HT-29 (cell line): ENCODE measurements around the gene CLMN. TPM values are rescaled to one million over a fixed set of nuclear protein-coding genes. Genes with fewer than 3 reads are reported as not detected.
A peak's percentile ranks its signal among the peaks of the same experiment; 100 is the strongest.

ENCODE experiments used
- DNase-seq: peaks from one replicate; pipeline ENCODE4 v3.0.0-alpha.2; 2015; ENCODE audit warnings: low spot score
- total RNA-seq: library from RNA; depleted of rRNA; stranded (reverse); fragments of >200 nt; shearing (Covaris generic); gene quantifications from 2 replicates; pipeline ENCODE4 v1.2.3, GENCODE V29; 2014

CLMN gene
- total RNA-seq, 1 experiment from 2014 or later, result 4.4 TPM

DNA sequence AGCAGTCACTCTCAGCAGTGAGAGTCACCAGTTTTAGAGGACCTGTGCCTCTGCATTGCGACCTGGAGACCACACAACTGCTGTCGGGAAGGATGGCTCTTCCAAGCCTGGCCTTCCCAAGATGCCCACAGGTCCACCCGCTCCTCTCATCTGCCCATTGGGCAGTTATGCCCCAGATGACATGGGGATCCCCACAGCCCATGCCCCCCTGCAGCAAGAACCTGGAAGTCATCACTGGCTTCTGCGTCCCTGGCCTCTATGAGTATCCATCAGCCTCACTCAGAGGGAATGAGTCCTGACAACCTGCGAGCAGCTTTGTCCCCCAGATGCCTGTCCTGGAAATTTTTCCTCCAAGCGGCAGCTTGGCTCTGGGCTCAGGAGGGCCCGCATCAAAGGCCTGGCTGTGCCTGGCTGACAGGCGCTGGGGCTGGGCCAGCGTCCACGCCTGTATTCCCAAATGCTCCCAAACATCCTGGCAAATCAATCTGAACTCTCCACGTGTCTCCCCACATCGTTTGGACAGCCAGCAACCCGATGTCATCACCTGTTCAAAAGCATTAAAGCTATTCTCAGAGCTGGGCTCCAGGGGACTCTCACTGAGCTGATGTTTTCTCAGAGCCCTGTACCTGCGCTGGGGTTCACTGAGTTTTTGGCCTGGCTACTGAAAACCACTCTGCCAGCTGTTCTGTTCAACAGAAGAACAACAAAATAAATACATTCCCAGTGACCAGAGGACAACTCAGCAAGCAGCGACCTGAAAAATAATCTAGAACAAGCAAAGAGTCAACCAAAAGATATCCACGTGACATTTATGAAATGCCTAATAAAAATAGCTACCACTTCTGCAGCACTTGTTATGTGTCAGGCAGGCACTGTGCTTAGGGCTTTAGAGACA lies 57.8 kb downstream of the CLMN start:
- no peak for DNase-seq

DNA sequence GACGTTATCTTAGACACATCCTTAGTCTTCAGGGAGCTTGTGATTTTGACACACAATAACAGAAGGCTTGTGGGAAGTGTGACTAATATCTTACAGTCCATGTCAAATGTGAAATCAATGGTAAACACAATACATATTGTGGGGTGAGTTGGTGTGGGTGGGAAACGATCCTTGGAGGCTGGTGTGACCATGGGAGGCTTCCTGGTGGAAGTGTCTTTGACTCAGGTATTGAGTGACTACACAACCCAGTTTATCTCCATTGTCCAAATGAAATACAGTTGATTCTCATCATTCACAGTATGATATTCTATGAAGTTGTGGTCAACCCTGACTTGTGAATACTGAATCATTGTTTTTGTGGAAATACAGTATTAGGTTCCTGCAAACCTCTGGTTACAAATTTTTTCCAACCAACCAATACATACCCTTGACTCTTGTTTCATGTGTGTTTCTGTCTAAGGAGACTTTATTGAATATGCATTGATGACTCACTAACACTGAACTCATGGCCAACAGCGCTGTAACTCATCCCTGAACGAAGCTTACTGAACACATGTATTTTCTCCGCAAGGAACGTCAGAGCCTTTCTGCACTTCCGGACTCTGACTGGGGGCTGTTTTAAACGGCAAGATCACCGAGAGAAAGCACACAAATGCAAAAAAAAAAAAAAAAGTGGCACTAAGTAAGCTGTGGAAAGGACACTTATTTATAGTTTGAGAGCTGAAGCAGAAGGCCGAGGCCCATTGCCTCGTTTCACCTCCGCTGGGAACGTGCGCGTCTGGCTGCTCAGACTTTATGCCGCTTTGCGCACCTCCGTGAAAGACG lies 59.0 kb downstream of the CLMN start:
- DNase-seq, result no peak

DNA sequence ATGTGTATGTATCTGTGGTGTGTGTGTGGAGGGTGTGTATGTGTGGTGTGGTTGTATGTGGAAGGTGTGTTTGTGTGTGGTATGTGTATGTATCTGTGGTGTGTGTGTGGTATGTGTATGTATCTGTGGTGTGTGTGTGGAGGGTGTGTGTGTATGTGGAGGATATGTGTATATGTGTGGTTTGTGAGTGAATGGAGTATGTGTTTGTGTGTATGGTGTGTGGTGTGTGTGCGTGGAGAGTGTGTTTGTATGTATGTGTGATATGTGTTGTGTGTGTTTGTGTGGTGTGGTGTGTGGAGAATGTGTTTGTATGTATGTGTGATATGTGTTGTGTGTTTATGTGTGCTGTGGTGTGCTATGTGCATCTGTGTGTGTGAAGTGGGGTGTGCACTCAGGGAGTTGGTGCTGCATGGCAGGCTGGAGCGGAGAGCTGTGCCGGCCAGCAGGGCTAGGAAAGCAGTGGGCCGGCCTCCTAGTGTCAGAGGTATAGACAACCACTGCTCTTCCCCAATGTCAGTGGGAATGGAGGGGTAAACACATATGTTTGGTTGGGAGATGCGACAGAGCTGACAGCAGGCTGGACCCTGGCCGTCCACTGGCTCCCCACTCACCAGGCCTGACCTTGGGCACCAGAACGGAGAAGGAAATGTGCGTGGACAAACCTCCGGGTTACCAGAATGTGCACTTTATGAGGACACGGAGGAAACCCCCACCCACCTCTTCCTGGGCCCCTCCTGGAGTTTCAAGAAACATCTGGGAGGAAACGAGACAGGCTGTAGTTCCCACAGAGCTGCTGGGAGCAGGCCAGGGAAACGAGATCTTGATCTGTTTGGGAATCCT lies 60.7 kb downstream of the CLMN start:
- DNase-seq, result no peak

DNA sequence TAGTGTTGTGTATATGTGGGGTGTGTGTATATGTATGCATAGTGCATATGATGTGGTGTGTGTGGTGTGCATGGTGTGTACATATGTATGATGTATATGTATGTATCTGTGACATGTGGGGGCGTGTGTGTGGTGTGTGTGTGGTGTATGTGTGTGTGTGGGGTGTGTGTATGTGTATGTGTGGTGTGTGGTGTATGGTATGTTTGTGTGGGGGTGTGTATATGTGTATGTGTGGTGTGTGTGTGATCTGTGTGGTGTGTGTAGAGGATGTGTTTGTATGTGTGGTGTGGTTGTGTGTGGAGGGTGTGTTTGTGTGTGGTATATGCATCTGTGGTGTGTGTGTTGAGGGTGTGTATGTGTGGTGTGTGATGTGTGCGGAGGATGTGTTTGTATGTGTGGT lies 61.6 kb downstream of the CLMN start:
- DNase-seq, result no peak

DNA sequence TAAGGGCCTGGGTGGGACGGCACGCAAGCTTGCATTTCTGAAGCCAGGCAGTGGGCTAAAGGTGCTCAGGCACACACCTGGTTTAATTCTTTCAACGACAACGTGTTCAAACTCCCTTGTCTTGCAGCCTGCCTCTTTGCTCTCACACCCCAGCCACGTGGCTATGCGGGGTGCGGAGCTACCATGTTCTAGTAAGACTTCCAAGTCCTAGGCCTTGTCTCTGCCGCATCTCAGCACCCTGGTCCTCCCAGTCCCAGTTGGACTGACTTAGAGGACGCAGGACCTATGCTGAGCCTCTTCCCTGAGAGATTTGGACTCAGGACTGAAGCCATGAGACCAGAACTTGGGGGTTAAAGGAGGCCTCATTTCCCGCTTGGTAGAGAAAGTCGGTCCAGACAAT lies 62.2 kb downstream of the CLMN start:
- DNase-seq, result no peak

DNA sequence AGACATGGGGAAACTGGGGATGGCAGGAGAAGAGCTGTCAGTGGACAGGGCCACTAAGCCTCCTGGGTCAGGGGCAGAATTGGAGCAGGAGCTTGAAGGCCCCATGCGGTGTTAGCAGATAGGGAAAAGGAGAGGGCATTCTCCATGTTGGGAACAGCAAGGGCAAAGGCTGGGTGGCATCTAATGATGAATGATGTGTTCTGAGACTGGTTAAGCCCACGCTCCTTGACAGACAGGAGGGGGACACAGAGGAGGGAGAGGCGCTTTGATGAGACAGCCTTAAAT lies 63.0 kb downstream of the CLMN start:
- no peak for DNase-seq

DNA sequence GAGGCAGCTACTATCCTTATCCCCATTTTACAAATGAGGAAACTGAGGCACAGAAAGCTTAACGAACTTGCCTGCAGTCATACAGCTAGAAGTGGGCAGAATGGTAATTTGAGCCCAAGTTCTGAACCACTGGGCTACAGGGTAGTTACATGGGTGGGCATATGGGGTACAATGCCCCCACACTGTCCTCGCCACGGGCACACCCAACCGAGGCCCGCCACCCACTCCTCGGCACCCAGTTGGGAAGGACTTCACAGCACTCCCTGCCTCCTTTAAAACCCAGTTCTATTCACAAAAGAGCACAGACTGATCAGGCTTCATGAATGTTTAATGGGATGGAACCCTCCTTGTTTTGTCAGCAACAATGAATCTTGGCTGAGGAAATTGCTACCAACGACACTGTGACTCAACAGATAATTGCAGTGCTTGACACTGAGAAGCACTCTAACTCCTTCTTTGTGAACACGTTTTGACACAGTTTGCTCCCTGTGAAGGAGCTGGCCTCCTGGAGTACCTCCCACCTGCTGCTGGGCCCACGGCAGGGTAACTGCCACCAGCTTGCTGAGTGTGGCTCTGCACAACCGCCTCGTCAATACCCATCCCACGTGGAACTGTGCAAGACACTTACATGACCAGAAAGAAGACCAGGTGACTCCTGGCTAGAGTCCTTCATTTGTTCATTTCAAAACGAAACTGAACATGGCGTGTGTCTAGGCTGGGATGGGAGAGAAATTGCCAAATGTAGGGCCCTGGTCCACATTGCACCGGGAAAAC lies 63.5 kb downstream of the CLMN start:
- no peak for DNase-seq

DNA sequence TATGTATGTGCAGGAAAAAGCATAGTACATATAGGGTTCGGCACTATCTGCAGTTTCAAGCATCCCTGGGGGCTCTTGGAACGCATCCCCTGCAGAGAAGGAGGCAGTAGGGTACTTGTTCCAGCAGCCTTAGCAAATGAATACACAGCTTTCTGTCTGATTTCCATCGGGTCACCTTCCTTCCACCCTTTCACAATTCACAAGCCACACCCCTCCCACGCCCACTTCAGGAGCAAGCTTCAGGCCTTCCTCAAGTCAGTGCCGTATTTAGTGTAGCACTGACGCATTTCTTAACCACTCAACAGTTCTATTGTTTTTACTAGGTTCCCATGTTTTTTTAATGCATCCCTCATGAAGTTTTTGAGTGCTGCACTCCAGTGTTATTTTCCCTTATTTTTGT lies 64.2 kb downstream of the CLMN start:
- DNase-seq, result peak; percentile 59

DNA sequence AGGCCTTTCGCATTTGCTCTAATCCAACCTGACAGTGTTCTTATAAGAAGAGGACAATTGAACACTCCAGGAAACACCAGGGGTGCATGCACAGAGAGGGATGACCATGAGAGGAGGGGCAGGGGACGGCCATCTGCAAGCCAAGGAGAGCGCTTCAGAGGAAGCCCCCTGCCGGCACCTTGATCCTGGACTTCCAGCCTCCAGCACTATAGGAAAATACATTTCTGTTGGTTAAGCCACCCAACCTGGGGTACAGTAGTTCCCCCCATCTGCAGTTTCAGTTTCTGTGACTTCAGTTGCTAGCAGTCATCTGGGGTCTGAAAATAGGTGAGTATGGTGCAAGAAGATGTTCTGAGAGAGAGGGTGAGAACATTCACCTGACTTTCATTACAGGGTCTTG lies 64.7 kb downstream of the CLMN start:
- DNase-seq, result no peak

DNA sequence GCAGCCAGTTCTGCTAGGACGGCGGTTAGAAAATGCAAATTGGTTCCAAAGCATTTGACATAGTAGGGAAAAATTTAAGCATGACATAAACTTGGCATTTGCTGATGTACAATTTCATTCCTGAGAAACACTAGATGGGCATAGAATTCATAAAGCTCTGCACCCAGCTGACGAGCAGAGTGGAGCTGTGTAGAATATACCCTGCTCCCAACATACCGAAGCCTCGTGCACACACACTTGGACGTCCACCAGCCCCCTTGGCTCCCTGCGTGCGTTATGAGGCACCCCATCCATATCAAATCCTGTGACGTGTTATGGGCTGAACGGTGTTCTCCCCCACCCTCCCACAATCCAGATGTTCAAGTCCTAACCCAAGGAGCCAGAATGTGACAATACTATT lies 65.4 kb downstream of the CLMN start:
- DNase-seq, result no peak

DNA sequence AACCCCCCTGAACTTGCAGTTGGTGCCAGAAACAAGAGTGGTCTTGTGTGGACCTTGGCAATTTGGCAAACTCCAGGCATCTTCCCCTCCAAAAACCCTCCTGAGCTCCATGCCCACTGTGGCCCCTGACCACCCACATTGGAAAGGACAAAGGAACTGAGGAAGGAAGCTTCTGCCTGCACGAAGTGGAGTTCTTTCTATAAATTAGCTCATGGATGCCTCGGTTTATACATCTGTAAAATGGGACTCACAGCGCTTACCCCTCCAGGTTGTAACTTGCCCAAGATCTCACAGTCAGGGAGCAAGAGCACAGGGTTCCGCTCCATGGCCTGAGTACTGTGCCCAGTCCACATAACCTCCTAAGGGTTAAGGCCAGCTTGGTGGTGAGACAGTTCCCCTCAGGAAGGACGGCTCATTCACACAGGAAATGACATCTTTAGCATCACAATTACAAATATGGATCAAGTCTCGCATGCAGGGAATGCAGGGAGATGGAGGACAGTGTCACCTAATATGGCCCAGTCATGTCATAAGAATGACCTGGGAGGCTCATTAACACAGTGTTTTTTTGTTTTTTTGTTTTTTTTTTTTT lies 66.6 kb downstream of the CLMN start:
- no peak for DNase-seq

DNA sequence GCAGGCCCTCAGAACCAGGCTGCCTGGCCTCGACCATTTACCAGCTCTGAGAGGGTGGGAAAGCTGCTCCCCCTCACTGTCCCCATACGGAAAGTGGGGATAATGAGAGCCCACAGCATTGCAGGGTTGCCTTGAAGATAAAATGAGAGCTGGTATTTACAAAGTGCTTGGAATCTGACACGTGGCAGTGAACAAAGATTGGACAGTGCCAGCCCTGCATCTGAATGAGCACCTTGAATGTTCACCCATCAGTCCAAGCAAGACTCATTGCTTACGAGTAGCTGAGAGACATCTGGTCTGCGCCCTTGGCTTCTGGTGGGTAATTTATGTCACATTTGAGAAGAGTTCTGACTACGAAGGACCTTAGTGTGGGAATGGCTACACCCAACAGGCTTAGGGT lies 67.5 kb downstream of the CLMN start:
- DNase-seq, result peak; percentile 47

DNA sequence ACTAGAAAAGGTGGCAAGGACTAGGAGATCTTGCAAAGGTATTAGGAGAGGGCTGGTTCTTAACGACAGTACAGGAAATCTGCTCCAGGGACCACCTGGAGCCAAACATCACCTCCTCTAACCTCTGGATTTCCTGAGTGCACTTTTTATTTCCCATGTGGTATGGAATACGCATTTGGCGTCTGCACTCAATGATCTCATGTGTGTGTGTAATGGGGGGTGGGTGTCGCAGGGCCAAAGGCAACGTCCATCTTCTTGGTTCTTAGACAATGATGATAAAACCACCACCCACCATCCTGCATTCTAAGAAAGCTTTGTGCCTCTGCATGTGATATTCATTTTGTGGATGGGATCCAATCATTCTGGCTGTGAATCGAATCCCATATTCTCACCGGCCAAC lies 68.8 kb downstream of the CLMN start:
- DNase-seq, result no peak

DNA sequence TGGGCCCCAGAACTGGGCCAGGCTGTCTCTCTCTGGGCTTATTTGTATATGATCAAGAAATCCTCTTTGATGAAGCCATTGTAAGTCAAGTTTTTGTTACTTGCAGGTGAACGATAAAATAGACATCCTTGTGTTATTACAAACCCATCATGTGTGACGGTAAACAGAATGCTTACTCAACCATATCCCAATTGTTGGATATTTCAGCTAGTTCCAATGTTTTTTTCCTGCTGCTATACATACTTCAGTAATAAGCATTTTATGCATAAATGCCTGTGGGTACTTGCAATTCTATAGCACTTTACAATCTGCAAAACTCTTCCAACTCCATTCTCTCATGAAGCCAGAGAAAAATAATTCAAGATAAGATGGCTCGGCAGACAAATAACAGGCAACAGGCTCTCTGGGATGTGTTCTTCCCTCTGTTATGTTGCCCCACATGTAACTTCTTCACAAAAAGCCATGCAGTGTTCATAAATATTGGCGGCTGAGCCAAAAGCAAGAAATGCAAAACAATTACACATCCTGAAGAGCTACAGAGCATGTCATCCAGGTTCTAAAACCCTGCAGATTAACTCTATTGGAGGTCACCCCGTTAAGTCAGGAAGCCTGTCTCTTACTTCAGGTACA lies 69.5 kb downstream of the CLMN start:
- no peak for DNase-seq

DNA sequence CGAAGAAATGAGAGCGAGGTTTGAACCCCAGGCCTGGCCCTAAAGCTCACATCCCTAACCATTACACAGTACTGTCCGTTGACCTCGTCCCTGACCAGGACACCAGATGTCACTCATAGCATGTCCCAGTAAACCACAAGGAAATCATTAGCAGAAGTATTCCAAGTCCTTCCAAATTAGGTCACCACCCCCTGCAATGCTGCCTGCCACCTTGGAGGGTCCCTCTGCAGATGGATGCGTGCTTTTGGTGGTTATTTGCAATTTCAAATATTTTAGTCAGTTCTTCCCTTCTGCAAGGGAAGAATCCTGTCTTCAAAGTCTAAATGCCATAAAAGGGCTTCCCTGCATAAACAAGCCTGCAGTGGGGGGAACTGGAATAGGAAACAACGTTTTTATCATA lies 71.3 kb downstream of the CLMN start:
- DNase-seq, result no peak

DNA sequence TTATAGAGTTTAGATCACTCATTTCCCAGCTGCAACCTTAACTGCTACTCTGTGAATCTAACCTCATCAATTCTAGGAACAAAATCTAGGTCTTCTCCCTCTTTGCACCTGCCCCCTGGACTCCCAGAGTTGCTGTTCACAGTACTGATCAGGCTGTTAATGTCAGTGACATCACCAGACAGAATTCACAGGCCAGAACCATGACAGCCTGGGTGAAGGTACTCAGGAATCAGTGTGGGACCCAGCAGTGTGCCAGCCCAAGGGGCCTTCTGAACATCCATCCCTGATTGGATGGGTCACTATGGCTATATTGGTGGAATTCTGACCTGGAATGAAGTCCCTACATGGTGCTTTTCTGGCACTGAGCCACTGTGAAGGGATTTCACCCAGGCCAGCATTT lies 72.8 kb downstream of the CLMN start:
- DNase-seq, result no peak

DNA sequence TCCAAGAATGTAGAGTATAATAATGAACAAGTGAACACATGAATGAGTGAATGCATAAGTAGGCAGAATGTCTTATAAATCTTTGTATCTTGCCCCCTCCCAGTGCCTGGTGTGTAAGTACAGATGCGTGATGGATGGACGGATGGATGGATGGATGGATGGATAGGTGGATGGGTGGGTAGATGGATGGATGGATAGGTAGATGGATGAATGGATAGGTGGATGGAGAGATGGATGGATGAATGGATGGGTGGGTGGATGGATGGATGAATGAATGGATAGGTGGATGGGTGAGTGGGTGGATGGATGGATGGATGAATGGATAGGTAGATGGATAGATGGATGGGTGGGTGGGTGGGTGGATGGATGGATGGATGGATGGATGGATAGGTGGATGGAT lies 74.4 kb downstream of the CLMN start:
- no peak for DNase-seq

DNA sequence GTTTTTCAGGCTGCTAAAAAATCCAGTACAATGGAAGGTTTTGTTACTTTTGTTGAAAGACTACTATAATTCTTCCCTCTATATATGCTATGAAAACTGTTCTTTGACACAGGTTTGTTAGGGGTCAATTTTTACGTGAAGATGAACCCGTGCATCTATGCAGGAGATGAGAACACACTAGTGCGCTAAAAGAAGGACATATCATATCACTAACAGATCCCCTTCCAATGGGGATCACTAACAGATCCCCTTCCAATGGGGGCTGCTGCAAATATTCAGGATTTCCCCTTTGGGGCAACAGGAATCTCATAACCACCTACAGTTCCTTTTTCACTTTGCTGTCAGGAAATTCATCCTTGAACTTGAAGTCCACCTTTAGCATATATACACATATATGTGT lies 75.1 kb downstream of the CLMN start:
- no peak for DNase-seq

DNA sequence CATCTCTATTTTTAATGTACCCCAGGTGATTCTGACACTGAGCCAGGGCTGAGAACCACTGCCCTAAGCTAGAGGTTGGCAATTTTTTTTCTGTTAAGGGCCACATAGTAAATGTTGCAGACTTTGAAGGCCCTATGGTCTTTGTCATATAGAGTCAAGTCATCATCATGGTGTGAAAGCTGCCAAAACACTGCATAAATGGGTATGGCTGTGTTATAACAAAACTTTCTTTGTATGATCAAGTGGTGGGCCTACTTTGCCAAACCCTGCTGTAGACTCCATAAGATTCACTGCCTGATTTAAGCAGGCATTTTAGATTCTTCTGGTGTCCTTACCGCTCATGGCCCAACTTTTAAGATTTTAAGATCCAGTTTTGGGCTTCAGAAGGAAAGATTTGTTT lies 76.8 kb downstream of the CLMN start:
- no peak for DNase-seq
